HCT116 (cell line): ENCODE data around the gene MYLK. TPM values are rescaled to one million over a fixed set of nuclear protein-coding genes. Genes with fewer than 3 reads are reported as not detected.

Source experiments
- ATAC-seq: fragments of 200-7000 bp; cut with Tn5 transposase; 2 replicates; pipeline ENCODE4 v1.9.1; 2020; ENCODE audit warnings: mild to moderate bottlenecking, moderate library complexity
- BruUV-seq: library from RNA; stranded (reverse); fragments of 400-500 nt; replicated peaks from 2 replicates; lab custom pipeline; 2021; lab: Mats Ljungman, UMichigan
- CTCF ChIA-PET: fragments of 300-600 bp; sonication (Branson Sonifier 250); formaldehyde crosslinking; loops from one replicate; lab custom pipeline; 2021; ENCODE audit warnings: antibody characterized with exemption; lab: Charles Lee
- POLR2A ChIA-PET: fragments of 300-600, 350-600 bp; sonication (Branson Sonifier 250); formaldehyde crosslinking; loops from one replicate; lab custom pipeline; 2021; ENCODE audit warnings: antibody characterized with exemption; lab: Charles Lee
- RAD21 ChIA-PET, 2 experiments: fragments of 300-600 bp; sonication (Branson Sonifier 250); formaldehyde crosslinking; loops; one replicate each; lab custom pipeline; 2023; ENCODE audit warnings: low total read pairs in 2 of 2; ENCODE audit not compliant: uncharacterized antibody in 2 of 2, unreplicated experiment in 2 of 2, low non-redundant PET in 1 of 2; lab: Charles Lee
- DNase-seq: peaks from one replicate; pipeline ENCODE4 v3.0.0-alpha.2; 2010; ENCODE audit warnings: low read depth, low spot score
- H2AFZ ChIP-seq: fragments of 200-600 bp; shearing (Covaris generic), sonication (generic); 2 replicates; pipeline ENCODE4 v1.6.1; 2017; ENCODE audit warnings: low read depth, mixed run types, mixed read lengths, antibody characterized with exemption, low read length; ENCODE audit not compliant: poor library complexity, severe bottlenecking
- H3K27ac ChIP-seq: 2 replicates; pipeline ENCODE4 v1.5.1; 2012; ENCODE audit warnings: low read depth, low read length
- H3K27me3 ChIP-seq: fragments of 200-600 bp; sonication (generic); 2 replicates; pipeline ENCODE4 v1.6.1; 2016; ENCODE audit warnings: mixed run types, low read length, mixed read lengths; ENCODE audit not compliant: insufficient read depth
- H3K36me3 ChIP-seq, 2 experiments: fragments of 200-500 bp in 1 of 2; fragments of 200-600 bp in 1 of 2; sonication (Bioruptor generic) in 1 of 2; sonication (generic) in 1 of 2; 2 replicates each; pipeline versions ENCODE4 v1.5.1 to v1.6.1; 2014 to 2016; ENCODE audit warnings: low read length in 2 of 2, inconsistent platforms in 1 of 2, mixed read lengths in 1 of 2, mixed run types in 1 of 2; ENCODE audit not compliant: insufficient read depth in 2 of 2, control insufficient read depth in 1 of 2
- H3K4me1 ChIP-seq, 2 experiments: fragments of 200-600 bp in 1 of 2; sonication (generic) in 1 of 2; 2 replicates each; pipeline versions ENCODE4 v1.5.1 to v1.6.1; 2012 to 2017; ENCODE audit warnings: low read length in 2 of 2, inconsistent platforms in 1 of 2, mild to moderate bottlenecking in 1 of 2, mixed read lengths in 1 of 2, mixed run types in 1 of 2, moderate library complexity in 1 of 2; ENCODE audit not compliant: insufficient read depth in 2 of 2, control insufficient read depth in 1 of 2
- H3K4me2 ChIP-seq: fragments of 200-600 bp; sonication (generic); 2 replicates; pipeline ENCODE4 v1.6.1; 2017; ENCODE audit warnings: mixed run types, low read length, mixed read lengths
- H3K4me3 ChIP-seq, 2 experiments: fragments of 200-600 bp in 1 of 2; sonication (generic) in 1 of 2; replicated peaks in 1 of 2; 2 replicates each; pipeline ENCODE4 v1.5.1; 2011 to 2016; ENCODE audit warnings: low read length in 2 of 2, control low read depth in 1 of 2, low read depth in 1 of 2, mild to moderate bottlenecking in 1 of 2, mixed read lengths in 1 of 2, mixed run types in 1 of 2
- H3K79me2 ChIP-seq: fragments of 200-600 bp; sonication (generic); 2 replicates; pipeline ENCODE4 v1.6.1; 2017; ENCODE audit warnings: mild to moderate bottlenecking, mixed run types, low read length, moderate library complexity, mixed read lengths; ENCODE audit not compliant: insufficient read depth
- H3K9ac ChIP-seq: fragments of 200-600 bp; sonication (generic); 2 replicates; pipeline ENCODE4 v1.6.1; 2016; ENCODE audit warnings: low read length, mixed read lengths
- H3K9me2 ChIP-seq: fragments of 200-600 bp; sonication (generic), shearing (Covaris generic); 2 replicates; pipeline ENCODE4 v1.6.1; 2017; ENCODE audit warnings: mixed run types, mild to moderate bottlenecking, moderate library complexity; ENCODE audit not compliant: insufficient read depth
- H3K9me3 ChIP-seq, 2 experiments: fragments of 200-500 bp in 1 of 2; fragments of 200-600 bp in 1 of 2; sonication (Bioruptor generic) in 1 of 2; sonication (generic) in 1 of 2; 2 replicates each; pipeline ENCODE4 v1.6.1; 2014 to 2017; ENCODE audit warnings: low read length in 2 of 2, mixed read lengths in 2 of 2, inconsistent platforms in 1 of 2, low read depth in 1 of 2, mild to moderate bottlenecking in 1 of 2, mixed run types in 1 of 2, moderate library complexity in 1 of 2; ENCODE audit not compliant: control insufficient read depth in 1 of 2, insufficient read depth in 1 of 2
- H4K20me1 ChIP-seq: fragments of 200-600 bp; sonication (generic), shearing (Covaris generic); 2 replicates; pipeline ENCODE4 v1.6.1; 2017; ENCODE audit warnings: mixed run types, mild to moderate bottlenecking, moderate library complexity; ENCODE audit not compliant: insufficient read depth
- CEBPB ChIP-seq: IDR thresholded peaks from 2 replicates; pipeline ENCODE4 v1.6.1; 2012; ENCODE audit warnings: low read depth
- EGR1 ChIP-seq: IDR thresholded peaks from 2 replicates; pipeline ENCODE4 v1.6.1; 2012; ENCODE audit warnings: low read depth
- ELF1 ChIP-seq: IDR thresholded peaks from 2 replicates; pipeline ENCODE4 v1.6.1; 2012; ENCODE audit warnings: low read depth, borderline replicate concordance
- RAD21 ChIP-seq: IDR thresholded peaks from 2 replicates; pipeline ENCODE4 v1.6.1; 2012; ENCODE audit warnings: low read depth, mild to moderate bottlenecking
- SP1 ChIP-seq: IDR thresholded peaks from 2 replicates; pipeline ENCODE4 v1.6.1; 2012; ENCODE audit warnings: low read depth
- ZFX ChIP-seq: fragments of 450-650 bp; IDR thresholded peaks from 2 replicates; pipeline ENCODE4 v1.6.1; 2017
- intact Hi-C: fragments of 100-400 bp; cut with micrococcal nuclease; formaldehyde crosslinking; loops from 2 replicates; pipeline ENCODE4 v1.10.0; 2022
- total RNA-seq: library from RNA; stranded (reverse); gene quantifications from one replicate; pipeline ENCODE4 v1.2.1, GENCODE V29; 2021; ENCODE audit not compliant: unreplicated experiment
- TF ChIP-seq, protein P1 (sequence below): IDR thresholded peaks from 2 replicates; pipeline ENCODE4 v1.6.1; 2012; ENCODE audit warnings: low read depth
- TF ChIP-seq, protein P2 (sequence below): IDR thresholded peaks from 2 replicates; pipeline ENCODE4 v1.6.1; 2012
- TF ChIP-seq, protein P3 (sequence below): IDR thresholded peaks from 2 replicates; pipeline ENCODE4 v1.6.1; 2012

The MYLK gene
- total RNA-seq, 1 experiment from 2014 or later, result 3.8 TPM

DNA sequence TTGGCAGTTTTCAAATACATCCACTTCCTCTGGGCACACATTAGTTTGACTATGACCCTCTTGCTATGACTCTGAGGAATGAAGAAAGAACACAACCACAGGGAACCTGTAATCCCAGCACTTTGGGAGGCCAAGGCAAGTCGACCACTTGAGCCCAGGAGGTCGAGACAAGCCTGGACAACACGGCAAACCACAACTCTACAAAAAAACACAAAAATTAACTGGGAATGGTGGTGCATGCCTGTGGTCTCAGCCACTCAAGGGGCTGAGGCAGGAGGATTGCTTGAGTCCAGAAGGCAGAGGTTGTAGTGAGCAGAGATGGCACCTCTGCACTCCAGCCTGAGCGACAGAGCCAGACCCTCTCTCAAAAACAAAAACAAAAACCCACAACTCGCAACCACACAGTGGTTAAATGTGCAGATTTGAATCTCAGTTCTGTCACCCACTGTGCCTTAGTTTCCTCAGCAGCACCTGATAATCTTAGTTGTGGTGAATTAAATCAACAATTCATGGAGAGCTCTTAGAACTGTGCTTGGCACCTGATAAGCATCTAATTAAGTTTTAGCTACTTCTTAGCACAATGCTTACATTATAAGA lies 65.7 kb downstream of the MYLK start:
- DNase-seq (no peak), ATAC-seq (no peak)
- POLR2A ChIA-PET, result no interaction called here
- TF ChIP-seq SP1, result no peak
- TF ChIP-seq EGR1, result no peak
- TF ChIP-seq, protein P1, sequence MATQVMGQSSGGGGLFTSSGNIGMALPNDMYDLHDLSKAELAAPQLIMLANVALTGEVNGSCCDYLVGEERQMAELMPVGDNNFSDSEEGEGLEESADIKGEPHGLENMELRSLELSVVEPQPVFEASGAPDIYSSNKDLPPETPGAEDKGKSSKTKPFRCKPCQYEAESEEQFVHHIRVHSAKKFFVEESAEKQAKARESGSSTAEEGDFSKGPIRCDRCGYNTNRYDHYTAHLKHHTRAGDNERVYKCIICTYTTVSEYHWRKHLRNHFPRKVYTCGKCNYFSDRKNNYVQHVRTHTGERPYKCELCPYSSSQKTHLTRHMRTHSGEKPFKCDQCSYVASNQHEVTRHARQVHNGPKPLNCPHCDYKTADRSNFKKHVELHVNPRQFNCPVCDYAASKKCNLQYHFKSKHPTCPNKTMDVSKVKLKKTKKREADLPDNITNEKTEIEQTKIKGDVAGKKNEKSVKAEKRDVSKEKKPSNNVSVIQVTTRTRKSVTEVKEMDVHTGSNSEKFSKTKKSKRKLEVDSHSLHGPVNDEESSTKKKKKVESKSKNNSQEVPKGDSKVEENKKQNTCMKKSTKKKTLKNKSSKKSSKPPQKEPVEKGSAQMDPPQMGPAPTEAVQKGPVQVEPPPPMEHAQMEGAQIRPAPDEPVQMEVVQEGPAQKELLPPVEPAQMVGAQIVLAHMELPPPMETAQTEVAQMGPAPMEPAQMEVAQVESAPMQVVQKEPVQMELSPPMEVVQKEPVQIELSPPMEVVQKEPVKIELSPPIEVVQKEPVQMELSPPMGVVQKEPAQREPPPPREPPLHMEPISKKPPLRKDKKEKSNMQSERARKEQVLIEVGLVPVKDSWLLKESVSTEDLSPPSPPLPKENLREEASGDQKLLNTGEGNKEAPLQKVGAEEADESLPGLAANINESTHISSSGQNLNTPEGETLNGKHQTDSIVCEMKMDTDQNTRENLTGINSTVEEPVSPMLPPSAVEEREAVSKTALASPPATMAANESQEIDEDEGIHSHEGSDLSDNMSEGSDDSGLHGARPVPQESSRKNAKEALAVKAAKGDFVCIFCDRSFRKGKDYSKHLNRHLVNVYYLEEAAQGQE, result no peak
- TF ChIP-seq RAD21, result no peak
- TF ChIP-seq ZFX, result no peak
- intact Hi-C loops, result no loop called here
- no peaks in the 10 kb centered on the region for H3K9me3 ChIP-seq
- no peaks in the 10 kb centered on the region for H3K27me3 ChIP-seq
- H3K27ac ChIP-seq, result no peak overlapping the region
- no peak overlapping the region for H3K4me2 ChIP-seq
- H3K4me1 ChIP-seq, result peaks cover 7 to 8% of the 10 kb centered on the region in 2 experiments; a peak in 3 of 4 replicates
- RAD21 ChIA-PET, result no interaction called here
- H3K4me3 ChIP-seq, result no peak overlapping the region
- no peak overlapping the region for H3K9ac ChIP-seq
- H4K20me1 ChIP-seq, result no peaks in the 10 kb centered on the region
- BruUV-seq, result no TSS peak
- CTCF ChIA-PET, result no interaction called here
- no peak overlapping the region for H2AFZ ChIP-seq
- H3K79me2 ChIP-seq, result no peaks in the 10 kb centered on the region
- no peaks in the 10 kb centered on the region for H3K9me2 ChIP-seq
- H3K36me3 ChIP-seq, result no peaks in the 10 kb centered on the region

DNA sequence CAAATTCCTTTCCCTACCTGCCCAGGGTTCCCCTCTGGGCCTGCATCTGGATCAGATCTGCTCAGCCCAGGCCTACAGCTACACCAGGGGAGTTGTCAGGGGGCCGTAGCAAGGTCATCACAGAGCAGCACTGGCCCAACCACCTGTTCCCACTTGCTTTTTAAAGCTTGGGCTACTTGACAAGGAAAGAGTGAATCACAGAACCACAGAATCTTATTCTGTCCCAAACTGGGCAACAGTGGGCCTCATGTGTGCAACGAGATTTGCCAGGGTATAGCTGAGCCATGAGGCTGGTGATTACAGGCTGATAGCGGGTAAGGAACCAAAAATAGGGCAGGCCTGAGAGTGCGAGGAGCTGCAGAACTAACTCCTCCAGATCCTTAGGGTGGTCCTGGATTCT lies 66.7 kb downstream of the MYLK start:
- Histone ChIP-seq H3K9ac (no peak overlapping the region), H3K4me3 (no peak overlapping the region), H3K9me2 (no peaks in the 10 kb centered on the region), H3K27ac (no peak overlapping the region), H3K79me2 (no peaks in the 10 kb centered on the region), H3K27me3 (no peaks in the 10 kb centered on the region), H3K4me1 (peaks cover 7 to 8% of the 10 kb centered on the region in 2 experiments; a peak in 3 of 4 replicates), H3K9me3 (no peaks in the 10 kb centered on the region), H4K20me1 (no peaks in the 10 kb centered on the region), H2AFZ (no peak overlapping the region), H3K4me2 (no peak overlapping the region), H3K36me3 (no peaks in the 10 kb centered on the region)
- no TSS peak for BruUV-seq
- DNase-seq, result no peak
- intact Hi-C loops, result no loop called here
- no peak for ATAC-seq
- TF ChIP-seq ELF1 (no peak), CEBPB (no peak)
- TF ChIP-seq, protein P2, sequence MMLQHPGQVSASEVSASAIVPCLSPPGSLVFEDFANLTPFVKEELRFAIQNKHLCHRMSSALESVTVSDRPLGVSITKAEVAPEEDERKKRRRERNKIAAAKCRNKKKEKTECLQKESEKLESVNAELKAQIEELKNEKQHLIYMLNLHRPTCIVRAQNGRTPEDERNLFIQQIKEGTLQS, result no peak
- TF ChIP-seq, protein P3, sequence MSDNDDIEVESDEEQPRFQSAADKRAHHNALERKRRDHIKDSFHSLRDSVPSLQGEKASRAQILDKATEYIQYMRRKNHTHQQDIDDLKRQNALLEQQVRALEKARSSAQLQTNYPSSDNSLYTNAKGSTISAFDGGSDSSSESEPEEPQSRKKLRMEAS, result no peak
- POLR2A ChIA-PET, result no interaction called here
- CTCF ChIA-PET, result no interaction called here
- RAD21 ChIA-PET, result no interaction called here
